ENCODE data around the gene CYP2R1. TPM values are rescaled to one million over a fixed set of nuclear protein-coding genes. Genes with fewer than 3 reads are reported as not detected.

CYP2R1 gene
- total RNA-seq, 3 donors from 2014 or later = 7.7 to 25.6 (median 21.0) TPM

GRCh38 chr11:14907411-14908213, 15.6 kb upstream of the CYP2R1 start:
- no peaks in the 10 kb centered on the region for H3K36me3 ChIP-seq
- H3K4me1 ChIP-seq = no peaks in the 10 kb centered on the region
- H3K4me3 ChIP-seq = no peak overlapping the region
- H3K9me3 ChIP-seq = no peaks in the 10 kb centered on the region
- intact Hi-C loops (cut with DNase I; ENCODE audit: low total_unique reads) = no loop called here
- peaks cover 0 to 4% of the 10 kb centered on the region in 2 donors for H3K27me3 ChIP-seq
- H3K27ac ChIP-seq = no peak overlapping the region
- TF ChIP-seq CTCF (IDR thresholded peaks at IDR 0.05) = peak in 2 of 3 donors; percentile 49 to 51
- no peak for TF ChIP-seq POLR2AphosphoS5 (IDR thresholded peaks at IDR 0.05)
- peak; percentile 40 to 71 for DNase-seq (ENCODE audit: low spot score in 2 of 2)

GRCh38 chr11:14906993-14907392, 15.0 kb upstream of the CYP2R1 start:
- Histone ChIP-seq H3K27ac (no peak overlapping the region), H3K4me1 (no peaks in the 10 kb centered on the region), H3K9me3 (no peaks in the 10 kb centered on the region), H3K27me3 (peaks cover 0 to 4% of the 10 kb centered on the region in 2 donors), H3K4me3 (no peak overlapping the region), H3K36me3 (no peaks in the 10 kb centered on the region)
- DNase-seq (ENCODE audit: low spot score in 2 of 2) = no peak
- no peak for TF ChIP-seq POLR2AphosphoS5 (IDR thresholded peaks at IDR 0.05)
- no peak for TF ChIP-seq POLR2A (IDR thresholded peaks at IDR 0.05)
- TF ChIP-seq CTCF (IDR thresholded peaks at IDR 0.05) = no peak
- intact Hi-C loops (cut with DNase I; ENCODE audit: low total_unique reads) = no loop called here

- TF ChIP-seq CTCF (IDR thresholded peaks at IDR 0.05) (no peak), POLR2AphosphoS5 (IDR thresholded peaks at IDR 0.05) (no peak), POLR2A (IDR thresholded peaks at IDR 0.05) (no peak)
- peaks cover 0 to 4% of the 10 kb centered on the region in 2 donors for H3K27me3 ChIP-seq
- no peak overlapping the region for H3K4me3 ChIP-seq
- H3K4me1 ChIP-seq = no peaks in the 10 kb centered on the region
- H3K27ac ChIP-seq = no peak overlapping the region
- no peak for DNase-seq (ENCODE audit: low spot score in 2 of 2)
- intact Hi-C loops (cut with DNase I; ENCODE audit: low total_unique reads) = no loop called here
- no peaks in the 10 kb centered on the region for H3K36me3 ChIP-seq
- H3K9me3 ChIP-seq = no peaks in the 10 kb centered on the region
Observed at GRCh38 chr11:14906578-14906977, 14.5 kb upstream of the CYP2R1 start.

- Histone ChIP-seq H3K4me3 (peak overlapping the region; percentile 41 to 64 (median 50)), H3K27me3 (peaks cover 0 to 1% of the 10 kb centered on the region in 2 donors), H3K36me3 (no peaks in the 10 kb centered on the region), H3K4me1 (no peaks in the 10 kb centered on the region), H3K9me3 (no peaks in the 10 kb centered on the region), H3K27ac (no peak overlapping the region)
- intact Hi-C loops (cut with DNase I; ENCODE audit: low total_unique reads) = no loop called here
- no peak for DNase-seq (ENCODE audit: low spot score in 2 of 2)
- TF ChIP-seq POLR2A (IDR thresholded peaks at IDR 0.05) (no peak), POLR2AphosphoS5 (IDR thresholded peaks at IDR 0.05) (no peak), CTCF (IDR thresholded peaks at IDR 0.05) (no peak)
Observed at GRCh38 chr11:14905104-14906033, 13.3 kb upstream of the CYP2R1 start.

- DNase-seq (ENCODE audit: low spot score in 2 of 2) = peak in 1 of 2 donors; percentile 54
- Histone ChIP-seq H3K9me3 (no peaks in the 10 kb centered on the region), H3K27me3 (no peaks in the 10 kb centered on the region), H3K4me3 (peak overlapping the region; percentile 41 to 64 (median 50)), H3K4me1 (no peaks in the 10 kb centered on the region), H3K27ac (no peak overlapping the region), H3K36me3 (no peaks in the 10 kb centered on the region)
- TF ChIP-seq CTCF (IDR thresholded peaks at IDR 0.05) (peak in 2 of 3 donors; percentile 35 to 63), POLR2AphosphoS5 (IDR thresholded peaks at IDR 0.05) (no peak)
- intact Hi-C loops (cut with DNase I; ENCODE audit: low total_unique reads) = no loop called here
Observed at GRCh38 chr11:14904745-14905103, 12.7 kb upstream of the CYP2R1 start.
